ENCODE data around the gene MAP6D1.

The MAP6D1 gene

GRCh38 chr3:183815951-183816475, 9.4 kb downstream of the MAP6D1 start:
- no peaks in the 10 kb centered on the region for H3K9me3 ChIP-seq (ENCODE audit: control insufficient read depth in 5 of 5, low read length in 5 of 5)
- H3K27ac ChIP-seq (ENCODE audit: low read depth, low read length) = no peak overlapping the region
- H3K9ac ChIP-seq (ENCODE audit: low read length in 5 of 5) = no peak overlapping the region
- no peaks in the 10 kb centered on the region for H3K4me1 ChIP-seq (ENCODE audit: control insufficient read depth in 5 of 5, insufficient read depth in 5 of 5, low read length in 5 of 5)
- no peaks in the 10 kb centered on the region for H3K27me3 ChIP-seq (ENCODE audit: control insufficient read depth in 5 of 5, insufficient read depth in 4 of 5, low read length in 5 of 5)
- peaks cover 0 to 46% (median 20%) of the 10 kb centered on the region in 5 donors for H3K36me3 ChIP-seq (ENCODE audit: control insufficient read depth in 5 of 5, insufficient read depth in 5 of 5, low read length in 5 of 5)
- H3K4me3 ChIP-seq (ENCODE audit: low read depth in 1 of 5, low read length in 5 of 5) = no peak overlapping the region

- Histone ChIP-seq H3K9me3 (ENCODE audit: control insufficient read depth in 5 of 5, low read length in 5 of 5) (no peaks in the 10 kb centered on the region), H3K9ac (ENCODE audit: low read length in 5 of 5) (no peak overlapping the region), H3K27ac (ENCODE audit: low read depth, low read length) (no peak overlapping the region), H3K27me3 (ENCODE audit: control insufficient read depth in 5 of 5, insufficient read depth in 4 of 5, low read length in 5 of 5) (no peaks in the 10 kb centered on the region), H3K4me3 (ENCODE audit: low read depth in 1 of 5, low read length in 5 of 5) (no peak overlapping the region), H3K36me3 (ENCODE audit: control insufficient read depth in 5 of 5, insufficient read depth in 5 of 5, low read length in 5 of 5) (peaks cover 0 to 51% (median 25%) of the 10 kb centered on the region in 5 donors), H3K4me1 (ENCODE audit: control insufficient read depth in 5 of 5, insufficient read depth in 5 of 5, low read length in 5 of 5) (no peaks in the 10 kb centered on the region)
These were observed 9.8 kb downstream of the MAP6D1 start for GRCh38 chr3:183815563-183815940.

GRCh38 chr3:183814240-183814639, 11.1 kb downstream of the MAP6D1 start:
- H3K9ac ChIP-seq (ENCODE audit: low read length in 5 of 5) = no peak overlapping the region
- peaks cover 1 to 64% (median 34%) of the 10 kb centered on the region in 5 donors for H3K36me3 ChIP-seq (ENCODE audit: control insufficient read depth in 5 of 5, insufficient read depth in 5 of 5, low read length in 5 of 5)

GRCh38 chr3:183812761-183813445, 12.5 kb downstream of the MAP6D1 start:
- Histone ChIP-seq H3K4me3 (ENCODE audit: low read depth in 1 of 5, low read length in 5 of 5) (no peak overlapping the region), H3K27me3 (ENCODE audit: control insufficient read depth in 5 of 5, insufficient read depth in 4 of 5, low read length in 5 of 5) (no peaks in the 10 kb centered on the region), H3K9ac (ENCODE audit: low read length in 5 of 5) (no peak overlapping the region), H3K4me1 (ENCODE audit: control insufficient read depth in 5 of 5, insufficient read depth in 5 of 5, low read length in 5 of 5) (no peaks in the 10 kb centered on the region), H3K27ac (ENCODE audit: low read depth, low read length) (no peak overlapping the region), H3K36me3 (ENCODE audit: control insufficient read depth in 5 of 5, insufficient read depth in 5 of 5, low read length in 5 of 5) (peaks cover 6 to 74% (median 45%) of the 10 kb centered on the region in 5 donors), H3K9me3 (ENCODE audit: control insufficient read depth in 5 of 5, low read length in 5 of 5) (no peaks in the 10 kb centered on the region)

More at GRCh38 chr3:183814240-183814639, 11.1 kb downstream of the MAP6D1 start:
- Histone ChIP-seq H3K9me3 (ENCODE audit: control insufficient read depth in 5 of 5, low read length in 5 of 5) (no peaks in the 10 kb centered on the region), H3K27me3 (ENCODE audit: control insufficient read depth in 5 of 5, insufficient read depth in 4 of 5, low read length in 5 of 5) (no peaks in the 10 kb centered on the region), H3K27ac (ENCODE audit: low read depth, low read length) (no peak overlapping the region), H3K4me3 (ENCODE audit: low read depth in 1 of 5, low read length in 5 of 5) (no peak overlapping the region), H3K4me1 (ENCODE audit: control insufficient read depth in 5 of 5, insufficient read depth in 5 of 5, low read length in 5 of 5) (no peaks in the 10 kb centered on the region)

- no peak overlapping the region for H3K4me3 ChIP-seq (ENCODE audit: low read depth in 1 of 5, low read length in 5 of 5)
- no peaks in the 10 kb centered on the region for H3K4me1 ChIP-seq (ENCODE audit: control insufficient read depth in 5 of 5, insufficient read depth in 5 of 5, low read length in 5 of 5)
- no peak overlapping the region for H3K27ac ChIP-seq (ENCODE audit: low read depth, low read length)
- H3K27me3 ChIP-seq (ENCODE audit: control insufficient read depth in 5 of 5, insufficient read depth in 4 of 5, low read length in 5 of 5) = no peaks in the 10 kb centered on the region
- no peaks in the 10 kb centered on the region for H3K9me3 ChIP-seq (ENCODE audit: control insufficient read depth in 5 of 5, low read length in 5 of 5)
- H3K9ac ChIP-seq (ENCODE audit: low read length in 5 of 5) = no peak overlapping the region
- peaks cover 6 to 76% (median 55%) of the 10 kb centered on the region in 5 donors for H3K36me3 ChIP-seq (ENCODE audit: control insufficient read depth in 5 of 5, insufficient read depth in 5 of 5, low read length in 5 of 5)
These were observed 13.7 kb downstream of the MAP6D1 start for GRCh38 chr3:183811638-183812037.

GRCh38 chr3:183810643-183811594, 14.5 kb downstream of the MAP6D1 start:
- Histone ChIP-seq H3K9ac (ENCODE audit: low read length in 5 of 5) (no peak overlapping the region), H3K4me3 (ENCODE audit: low read depth in 1 of 5, low read length in 5 of 5) (no peak overlapping the region), H3K4me1 (ENCODE audit: control insufficient read depth in 5 of 5, insufficient read depth in 5 of 5, low read length in 5 of 5) (no peaks in the 10 kb centered on the region), H3K27me3 (ENCODE audit: control insufficient read depth in 5 of 5, insufficient read depth in 4 of 5, low read length in 5 of 5) (no peaks in the 10 kb centered on the region), H3K27ac (ENCODE audit: low read depth, low read length) (no peak overlapping the region), H3K36me3 (ENCODE audit: control insufficient read depth in 5 of 5, insufficient read depth in 5 of 5, low read length in 5 of 5) (peaks cover 10 to 79% (median 55%) of the 10 kb centered on the region in 5 donors), H3K9me3 (ENCODE audit: control insufficient read depth in 5 of 5, low read length in 5 of 5) (no peaks in the 10 kb centered on the region)

DNA sequence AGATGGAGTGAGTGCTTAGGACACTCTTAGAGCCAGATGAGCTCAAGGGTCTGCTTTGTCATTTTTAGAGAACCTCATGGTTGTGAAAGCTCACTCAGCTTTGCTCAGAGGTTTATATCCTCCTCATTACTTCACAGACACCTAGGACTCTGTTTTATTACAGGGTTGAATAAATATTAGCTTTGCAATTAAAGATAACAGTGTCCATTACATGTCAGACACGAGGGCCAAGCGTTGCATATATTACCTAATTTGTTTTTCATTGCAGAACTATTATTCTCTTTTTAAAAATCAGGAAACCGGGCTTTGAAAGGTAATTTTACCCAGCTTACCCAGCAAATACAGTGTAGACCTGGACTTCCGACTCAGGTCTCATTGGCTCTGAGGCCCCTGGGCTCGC, 16.1 kb downstream of the MAP6D1 start:
- Histone ChIP-seq H3K4me3 (ENCODE audit: low read depth in 1 of 5, low read length in 5 of 5) (no peak overlapping the region), H3K27me3 (ENCODE audit: control insufficient read depth in 5 of 5, insufficient read depth in 4 of 5, low read length in 5 of 5) (no peaks in the 10 kb centered on the region), H3K27ac (ENCODE audit: low read depth, low read length) (no peak overlapping the region), H3K9ac (ENCODE audit: low read length in 5 of 5) (no peak overlapping the region), H3K4me1 (ENCODE audit: control insufficient read depth in 5 of 5, insufficient read depth in 5 of 5, low read length in 5 of 5) (no peaks in the 10 kb centered on the region), H3K36me3 (ENCODE audit: control insufficient read depth in 5 of 5, insufficient read depth in 5 of 5, low read length in 5 of 5) (peaks cover 10 to 87% (median 67%) of the 10 kb centered on the region in 5 donors), H3K9me3 (ENCODE audit: control insufficient read depth in 5 of 5, low read length in 5 of 5) (no peaks in the 10 kb centered on the region)

- no peak overlapping the region for H3K4me3 ChIP-seq (ENCODE audit: low read depth in 1 of 5, low read length in 5 of 5)
- H3K27me3 ChIP-seq (ENCODE audit: control insufficient read depth in 5 of 5, insufficient read depth in 4 of 5, low read length in 5 of 5) = no peaks in the 10 kb centered on the region
- H3K9me3 ChIP-seq (ENCODE audit: control insufficient read depth in 5 of 5, low read length in 5 of 5) = no peaks in the 10 kb centered on the region
- H3K4me1 ChIP-seq (ENCODE audit: control insufficient read depth in 5 of 5, insufficient read depth in 5 of 5, low read length in 5 of 5) = no peaks in the 10 kb centered on the region
- H3K9ac ChIP-seq (ENCODE audit: low read length in 5 of 5) = no peak overlapping the region
- H3K27ac ChIP-seq (ENCODE audit: low read depth, low read length) = no peak overlapping the region
- H3K36me3 ChIP-seq (ENCODE audit: control insufficient read depth in 5 of 5, insufficient read depth in 5 of 5, low read length in 5 of 5) = peaks cover 10 to 94% (median 75%) of the 10 kb centered on the region in 5 donors
These were observed 17.0 kb downstream of the MAP6D1 start for GRCh38 chr3:183808355-183808754.

GRCh38 chr3:183807881-183808280, 17.5 kb downstream of the MAP6D1 start:
- H3K36me3 ChIP-seq (ENCODE audit: control insufficient read depth in 5 of 5, insufficient read depth in 5 of 5, low read length in 5 of 5) = peaks cover 10 to 94% (median 79%) of the 10 kb centered on the region in 5 donors
- no peak overlapping the region for H3K4me3 ChIP-seq (ENCODE audit: low read depth in 1 of 5, low read length in 5 of 5)
- no peak overlapping the region for H3K9ac ChIP-seq (ENCODE audit: low read length in 5 of 5)
- no peaks in the 10 kb centered on the region for H3K9me3 ChIP-seq (ENCODE audit: control insufficient read depth in 5 of 5, low read length in 5 of 5)
- no peaks in the 10 kb centered on the region for H3K4me1 ChIP-seq (ENCODE audit: control insufficient read depth in 5 of 5, insufficient read depth in 5 of 5, low read length in 5 of 5)
- no peaks in the 10 kb centered on the region for H3K27me3 ChIP-seq (ENCODE audit: control insufficient read depth in 5 of 5, insufficient read depth in 4 of 5, low read length in 5 of 5)
- H3K27ac ChIP-seq (ENCODE audit: low read depth, low read length) = no peak overlapping the region

Data from subcutaneous abdominal adipose tissue (tissue), 5 donors.